ENCODE results near the gene KDSR.
"Not testable (repeated sequence)": the region's sequence is repeated elsewhere in the genome, so short reads cannot be mapped to it uniquely, and the experiment has no call there.

Gene KDSR

GRCh38 chr18:63363951-63364350, 3.1 kb downstream of the KDSR start:
- DNase-seq, result no peak

DNA sequence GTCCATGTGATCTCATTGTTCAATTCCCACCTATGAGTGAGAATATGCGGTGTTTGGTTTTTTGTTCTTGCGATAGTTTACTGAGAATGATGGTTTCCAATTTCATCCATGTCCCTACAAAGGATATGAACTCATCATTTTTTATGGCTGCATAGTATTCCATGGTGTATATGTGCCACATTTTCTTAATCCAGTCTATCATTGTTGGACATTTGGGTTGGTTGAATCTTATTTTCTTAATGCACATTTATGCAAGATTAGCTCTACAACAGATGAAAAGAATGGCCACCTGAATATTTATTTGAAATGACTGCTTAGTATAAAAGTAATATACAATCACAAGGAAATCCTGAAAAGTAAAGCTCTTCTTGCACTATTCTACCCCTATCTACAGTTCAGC, 3.6 kb downstream of the KDSR start:
- not testable (repeated sequence) for DNase-seq

DNA sequence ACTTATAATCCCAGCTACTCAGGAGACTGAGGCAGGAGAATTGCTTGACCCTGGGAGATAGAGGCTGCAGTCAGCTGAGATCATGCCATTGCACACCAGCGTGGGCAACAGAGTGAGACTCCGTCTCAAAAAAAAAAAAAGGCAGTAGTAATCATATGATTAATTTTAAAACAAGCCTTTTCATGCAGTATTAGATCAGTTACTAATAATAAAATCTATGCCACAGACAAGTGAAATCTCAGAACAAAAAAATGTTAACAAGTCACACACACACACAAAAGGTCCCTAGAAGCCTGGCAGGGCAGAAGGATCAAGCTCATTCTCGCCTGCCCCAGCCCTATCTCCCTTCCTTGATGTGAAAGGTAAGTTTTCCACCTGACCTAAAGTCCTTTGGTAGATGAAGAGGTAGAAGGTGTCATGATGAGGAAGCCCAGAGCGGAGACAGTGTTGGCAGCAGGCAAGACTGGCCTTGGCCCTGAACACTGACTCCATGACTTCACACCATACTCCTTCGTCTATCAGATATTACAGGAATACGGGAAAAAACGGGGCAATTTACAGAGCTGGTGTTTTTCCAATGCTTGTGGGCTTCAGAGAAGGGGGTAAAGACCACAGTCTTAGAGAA, 10.6 kb downstream of the KDSR start:
- no peak for DNase-seq

DNA sequence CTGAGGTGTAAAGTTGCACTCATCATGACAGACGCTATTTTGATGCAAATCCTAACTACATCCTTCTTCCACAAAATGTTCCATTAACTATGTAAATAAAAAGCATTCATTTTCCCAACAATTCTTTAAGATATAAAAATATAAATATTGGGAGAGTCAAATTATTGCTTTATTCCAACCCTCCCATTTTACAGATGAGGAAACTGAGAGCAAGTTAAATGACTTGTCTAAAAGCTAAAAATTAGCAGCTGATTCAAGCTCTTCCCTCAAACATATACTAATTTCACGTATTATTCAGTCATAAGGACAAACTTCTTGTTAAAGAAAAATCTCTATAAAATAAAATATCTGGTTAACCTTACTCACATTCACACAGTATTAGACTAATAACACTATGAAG, 16.8 kb downstream of the KDSR start:
- no peak for DNase-seq

DNA sequence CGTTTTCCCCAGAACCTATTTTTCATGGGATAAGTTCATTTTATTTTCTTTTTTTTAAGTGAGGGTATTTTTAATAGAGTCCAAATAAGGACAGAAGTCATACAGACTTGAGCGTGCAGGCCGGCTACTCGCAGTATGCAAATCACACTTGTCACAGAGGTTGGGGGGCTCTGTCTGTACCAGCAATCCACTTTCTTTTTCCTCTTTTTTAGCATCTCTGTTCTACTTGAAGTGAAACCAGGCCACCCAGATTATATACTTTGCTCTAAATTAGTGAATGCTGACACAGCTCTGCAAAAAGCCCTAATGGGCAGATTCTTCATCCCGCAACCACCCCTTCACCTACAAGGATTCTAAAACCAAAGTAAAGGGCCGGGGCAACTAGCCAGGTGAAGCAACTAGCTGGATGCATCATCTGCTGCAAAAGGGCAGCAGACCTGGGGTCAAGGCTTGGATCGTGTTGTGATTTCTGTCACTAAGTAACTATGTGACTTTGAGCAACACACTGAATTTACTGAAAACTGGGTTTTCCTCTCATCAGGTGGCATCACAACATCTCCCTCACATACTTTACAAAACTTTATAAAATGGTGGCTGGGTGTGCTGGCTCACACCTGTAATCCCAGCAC, 18.4 kb downstream of the KDSR start:
- no peak for DNase-seq

GRCh38 chr18:63346480-63347183, 20.4 kb downstream of the KDSR start:
- no peak for DNase-seq

DNA sequence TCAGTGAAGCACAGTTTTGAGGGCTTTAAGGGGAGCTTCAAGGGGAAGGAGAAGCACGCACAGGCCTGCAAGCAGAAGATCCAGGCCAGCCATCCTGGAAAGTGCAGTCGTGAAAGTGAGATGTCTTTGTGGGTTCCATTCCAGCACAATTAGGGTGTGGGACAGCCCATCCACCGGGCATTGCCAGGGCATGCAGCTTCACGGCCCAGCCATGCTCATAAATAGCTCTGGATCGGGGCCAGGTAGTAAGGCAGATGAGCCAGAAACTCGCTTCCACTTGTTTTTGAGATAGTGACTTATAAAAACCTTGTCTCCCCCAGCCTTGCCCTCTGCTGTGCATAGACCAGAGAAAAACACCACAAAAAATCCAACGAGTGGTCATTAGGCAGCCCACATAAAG, 21.0 kb downstream of the KDSR start:
- DNase-seq, result no peak

DNA sequence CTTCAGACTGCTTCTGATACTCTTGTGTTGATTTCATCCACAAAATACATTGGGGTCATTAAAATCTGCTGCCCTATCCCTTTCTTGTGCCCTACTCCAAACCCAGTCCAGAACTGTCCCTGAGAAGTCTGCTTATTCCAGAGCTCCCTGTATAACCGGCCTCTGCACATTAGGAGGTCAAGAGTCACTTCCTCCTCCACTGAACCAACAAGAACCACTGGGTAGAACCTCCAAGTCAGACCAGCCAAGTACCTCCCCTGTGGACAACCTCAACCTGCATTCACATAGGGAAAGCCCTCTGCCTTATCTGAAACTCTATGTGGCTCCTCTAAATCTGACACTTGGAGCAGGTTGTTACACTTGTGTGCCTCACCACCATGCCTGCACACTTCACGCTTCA, 22.1 kb downstream of the KDSR start:
- DNase-seq, result no peak

DNA sequence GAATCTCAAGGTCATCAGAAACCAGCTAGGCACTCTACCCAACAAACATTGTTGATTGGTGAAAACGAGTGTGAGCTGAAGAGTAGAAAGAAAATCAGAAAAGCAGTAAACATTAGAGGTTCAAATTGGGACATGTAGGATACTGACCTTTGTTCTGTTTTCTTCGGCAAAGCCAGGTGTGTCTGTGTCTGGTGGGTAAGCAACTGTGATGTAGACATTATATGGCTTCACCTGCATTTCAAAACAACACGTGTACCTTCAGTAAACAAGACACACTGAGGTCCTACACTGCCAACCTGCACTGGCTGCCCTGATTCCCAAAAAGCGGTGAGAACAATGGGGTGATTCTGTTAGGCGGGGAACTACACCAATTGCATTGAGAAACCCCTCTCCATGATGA, 22.7 kb downstream of the KDSR start:
- no peak for DNase-seq

- DNase-seq, result peak; percentile 27
Measured at GRCh38 chr18:63342206-63342605, 24.8 kb downstream of the KDSR start.

- peak; percentile 59 for DNase-seq
Measured at GRCh38 chr18:63339920-63340484, 27.0 kb downstream of the KDSR start.

GRCh38 chr18:63336366-63337099, 30.5 kb downstream of the KDSR start:
- DNase-seq, result no peak

- no peak for DNase-seq
Measured at GRCh38 chr18:63331105-63331504, 35.9 kb downstream of the KDSR start.

- no peak for DNase-seq
Measured at GRCh38 chr18:63329431-63330145, 37.4 kb downstream of the KDSR start.

GRCh38 chr18:63326011-63326410, 41.0 kb downstream of the KDSR start:
- DNase-seq, result no peak

GRCh38 chr18:63325086-63325686, 41.8 kb downstream of the KDSR start:
- no peak for DNase-seq

GRCh38 chr18:63322908-63323634, 43.9 kb downstream of the KDSR start:
- DNase-seq, result peak; percentile 97

GRCh38 chr18:63322206-63322605, 44.8 kb downstream of the KDSR start:
- DNase-seq, result no peak

DNA sequence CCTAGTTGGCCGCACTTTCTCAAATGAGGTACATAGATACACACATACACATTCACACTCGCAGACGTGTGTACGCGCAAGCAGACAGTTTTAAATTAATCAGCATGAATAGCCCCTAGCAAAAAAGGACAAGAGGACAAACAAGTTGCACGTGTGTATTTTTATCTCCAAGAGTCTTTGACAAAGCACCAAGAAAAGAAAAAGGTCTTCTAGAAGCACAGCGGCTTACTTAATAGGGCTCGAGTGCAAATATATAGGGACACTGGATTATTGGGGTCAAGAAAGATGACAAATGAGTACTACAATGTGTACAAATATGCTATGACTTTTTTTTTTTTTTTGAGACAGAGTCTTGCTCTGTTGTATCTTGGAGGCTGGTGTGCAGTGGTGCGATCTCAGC, 45.7 kb downstream of the KDSR start:
- no peak for DNase-seq

DNA sequence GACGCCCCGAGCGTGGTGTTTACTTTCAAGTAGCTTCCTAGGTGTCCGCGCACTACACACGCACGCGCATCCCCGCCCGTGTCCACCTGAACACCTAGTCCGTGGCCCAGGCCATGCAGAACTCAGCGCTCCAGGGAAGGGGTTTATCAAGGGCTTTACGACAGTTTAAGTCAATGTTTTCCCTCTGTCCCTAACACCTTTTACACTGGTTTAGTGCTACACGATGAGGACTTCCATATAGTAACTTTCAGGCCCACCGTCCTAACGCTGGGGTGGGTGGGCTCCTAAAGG, 46.1 kb downstream of the KDSR start:
- DNase-seq, result peak; percentile 93

GRCh38 chr18:63320123-63320974, 46.7 kb downstream of the KDSR start:
- peak; percentile 92 for DNase-seq

Data from NCI-H510A treated with DMSO at 0.1 percent for 48 hours (cell line).